Smooth muscle cell (in vitro differentiated cells): ENCODE results near the gene DMD. TPM values are rescaled to one million over a fixed set of nuclear protein-coding genes. Genes with fewer than 3 reads are reported as not detected.
A peak's percentile ranks its signal among the peaks of the same experiment; 100 is the strongest.

Experiments
- DNase-seq: peaks from one replicate; lab custom pipeline; 2025; ENCODE audit not compliant: unreplicated experiment; lab: John Stamatoyannopoulos, UW
- H2AFZ ChIP-seq: fragments of 200-600 bp; sonication (generic); 2 replicates; pipeline ENCODE4 v1.6.0; 2016; ENCODE audit warnings: antibody characterized with exemption, low read depth, mild to moderate bottlenecking
- H3F3A ChIP-seq: fragments of 200-600 bp; sonication (generic); 2 replicates; pipeline ENCODE4 v1.6.0; 2017; ENCODE audit warnings: antibody characterized with exemption, low read depth
- H3K27ac ChIP-seq: fragments of 200-600 bp; sonication (generic); 2 replicates; pipeline ENCODE4 v1.5.1; 2016; ENCODE audit warnings: low read depth, mild to moderate bottlenecking
- H3K27me3 ChIP-seq: fragments of 200-600 bp; sonication (generic); 2 replicates; pipeline ENCODE4 v1.6.1; 2016; ENCODE audit warnings: low read depth, mild to moderate bottlenecking
- H3K36me3 ChIP-seq: fragments of 200-600 bp; sonication (generic); 2 replicates; pipeline ENCODE4 v1.5.1; 2016; ENCODE audit warnings: low read depth
- H3K4me1 ChIP-seq: fragments of 200-600 bp; sonication (generic); 2 replicates; pipeline ENCODE4 v1.5.1; 2016; ENCODE audit warnings: low read depth
- H3K4me2 ChIP-seq: fragments of 200-600 bp; sonication (generic); 2 replicates; pipeline ENCODE4 v1.6.0; 2016; ENCODE audit warnings: mild to moderate bottlenecking
- H3K4me3 ChIP-seq: fragments of 200-600 bp; sonication (generic); 2 replicates; pipeline ENCODE4 v1.5.1; 2016; ENCODE audit warnings: mild to moderate bottlenecking
- H3K79me2 ChIP-seq: fragments of 200-600 bp; sonication (generic); 2 replicates; pipeline ENCODE4 v1.6.0; 2016; ENCODE audit warnings: low read depth, mild to moderate bottlenecking
- H3K9ac ChIP-seq: fragments of 200-600 bp; sonication (generic); 2 replicates; pipeline ENCODE4 v1.6.0; 2016; ENCODE audit warnings: low read depth
- H3K9me3 ChIP-seq: fragments of 200-600 bp; sonication (generic); replicated peaks from 2 replicates; pipeline ENCODE4 v1.5.1; 2016; ENCODE audit warnings: low read depth
- H4K20me1 ChIP-seq: fragments of 200-600 bp; sonication (generic); 2 replicates; pipeline ENCODE4 v1.6.0; 2016; ENCODE audit warnings: low read depth
- CTCF ChIP-seq: fragments of 200-600 bp; sonication (generic); IDR thresholded peaks from 2 replicates; pipeline ENCODE4 v1.5.1; 2017; ENCODE audit warnings: borderline replicate concordance, mild to moderate bottlenecking, antibody characterized with exemption; ENCODE audit not compliant: insufficient read depth, poor library complexity, severe bottlenecking
- WGBS: methylation state at CpG from one replicate; pipeline ENCODE4 v1.1.7; 2016; ENCODE audit warnings: low lambda C conversion rate; 5-methylcytosine and 5-hydroxymethylcytosine counted together
- polyA plus RNA-seq: library from polyadenylated mRNA; unstranded; fragments of >200 nt; fragmentation: Nextera tagmentation; extraction: Ambion mirVana; gene quantifications from 2 replicates; pipeline ENCODE4 v1.2.1, GENCODE V29; 2016
- total RNA-seq: library from RNA; depleted of rRNA; stranded (reverse); fragments of >200 nt; gene quantifications from 2 replicates; pipeline ENCODE4 v1.2.3, GENCODE V29; 2014

DMD gene
- total and polyA plus RNA-seq, 2 experiments from 2014 or later = 12.3 to 12.6 TPM

GRCh38 chrX:32495855-32496254 lies 715.5 kb downstream of the DMD start:
- H3K4me1 ChIP-seq = no peaks in the 10 kb centered on the region
- H4K20me1 ChIP-seq = no peaks in the 10 kb centered on the region
- H3K27ac ChIP-seq = no peak overlapping the region
- no peaks in the 10 kb centered on the region for H3K36me3 ChIP-seq
- no peaks in the 10 kb centered on the region for H3K9me3 ChIP-seq
- H3K27me3 ChIP-seq = no peaks in the 10 kb centered on the region
- no peak overlapping the region for H3K4me3 ChIP-seq
- DNase-seq = no peak
- H3F3A ChIP-seq = no peaks in the 10 kb centered on the region
- no peak overlapping the region for H3K4me2 ChIP-seq
- no peak overlapping the region for H2AFZ ChIP-seq
- H3K79me2 ChIP-seq = no peaks in the 10 kb centered on the region
- no peak overlapping the region for H3K9ac ChIP-seq
- TF ChIP-seq CTCF = no peak

- Histone ChIP-seq H4K20me1 (no peaks in the 10 kb centered on the region), H3K9ac (no peak overlapping the region), H3K4me3 (no peak overlapping the region), H3K9me3 (no peaks in the 10 kb centered on the region), H3K36me3 (no peaks in the 10 kb centered on the region), H2AFZ (no peak overlapping the region), H3K27me3 (no peaks in the 10 kb centered on the region), H3K79me2 (no peaks in the 10 kb centered on the region), H3F3A (no peaks in the 10 kb centered on the region), H3K4me2 (no peak overlapping the region), H3K4me1 (no peaks in the 10 kb centered on the region), H3K27ac (no peak overlapping the region)
- DNase-seq = no peak
- no peak for TF ChIP-seq CTCF
- WGBS = 80% methylated on average over 3 of the region's 3 CpGs
These were observed 722.2 kb downstream of the DMD start for GRCh38 chrX:32489125-32489524.

- DNase-seq = no peak
- H3F3A ChIP-seq = no peaks in the 10 kb centered on the region
- WGBS = 33% methylated on average over 3 of the region's 3 CpGs
- no peak overlapping the region for H3K27ac ChIP-seq
- no peaks in the 10 kb centered on the region for H3K9me3 ChIP-seq
- no peak overlapping the region for H3K4me2 ChIP-seq
- H3K4me1 ChIP-seq = no peaks in the 10 kb centered on the region
- no peaks in the 10 kb centered on the region for H3K27me3 ChIP-seq
- H3K79me2 ChIP-seq = no peaks in the 10 kb centered on the region
- no peak overlapping the region for H3K4me3 ChIP-seq
- peak; percentile 49 for TF ChIP-seq CTCF
- no peaks in the 10 kb centered on the region for H3K36me3 ChIP-seq
- H2AFZ ChIP-seq = no peak overlapping the region
- H3K9ac ChIP-seq = no peak overlapping the region
- H4K20me1 ChIP-seq = no peaks in the 10 kb centered on the region
These were observed 727.7 kb downstream of the DMD start for GRCh38 chrX:32483534-32484136.

- H3K36me3 ChIP-seq = no peaks in the 10 kb centered on the region
- H3F3A ChIP-seq = no peaks in the 10 kb centered on the region
- 60% methylated on average over 2 of the region's 2 CpGs for WGBS
- no peak overlapping the region for H3K27ac ChIP-seq
- no peak overlapping the region for H3K4me2 ChIP-seq
- no peaks in the 10 kb centered on the region for H3K4me1 ChIP-seq
- H2AFZ ChIP-seq = no peak overlapping the region
- no peaks in the 10 kb centered on the region for H3K27me3 ChIP-seq
- no peaks in the 10 kb centered on the region for H4K20me1 ChIP-seq
- no peaks in the 10 kb centered on the region for H3K9me3 ChIP-seq
- no peak overlapping the region for H3K4me3 ChIP-seq
- no peak for DNase-seq
- no peak overlapping the region for H3K9ac ChIP-seq
- H3K79me2 ChIP-seq = no peaks in the 10 kb centered on the region
- TF ChIP-seq CTCF = no peak
These were observed 731.3 kb downstream of the DMD start for GRCh38 chrX:32480019-32480418.
